HG03558 (cell line): ENCODE measurements around the gene LRP1.

Experiments used
- ATAC-seq: cut with Tn5 transposase; IDR thresholded peaks from one replicate; pipeline ENCODE4 v1.9.1; 2021; ENCODE audit warnings: moderate number of reproducible peaks; ENCODE audit not compliant: unreplicated experiment; ENCODE audit errors: extremely low read depth

Gene LRP1

GRCh38 chr12:57240066-57240921 is 112.0 kb downstream of the LRP1 start:
- no peak for ATAC-seq

GRCh38 chr12:57240926-57241401 is 112.7 kb downstream of the LRP1 start:
- no peak for ATAC-seq

- ATAC-seq: no peak
Observed at GRCh38 chr12:57241402-57242310, 113.4 kb downstream of the LRP1 start.

GRCh38 chr12:57242329-57242690 is 114.0 kb downstream of the LRP1 start:
- no peak for ATAC-seq

- peak; percentile 32 for ATAC-seq
Observed at GRCh38 chr12:57242691-57243454, 114.6 kb downstream of the LRP1 start.

- no peak for ATAC-seq
Observed at GRCh38 chr12:57243521-57244311, 115.4 kb downstream of the LRP1 start.

GRCh38 chr12:57244312-57244696 is 116.0 kb downstream of the LRP1 start:
- ATAC-seq: no peak

GRCh38 chr12:57247041-57247440 is 118.8 kb downstream of the LRP1 start:
- no peak for ATAC-seq

- no peak for ATAC-seq
Observed at GRCh38 chr12:57248934-57249742, 120.9 kb downstream of the LRP1 start.

GRCh38 chr12:57250541-57250940 is 122.3 kb downstream of the LRP1 start:
- no peak for ATAC-seq

- no peak for ATAC-seq
Observed at GRCh38 chr12:57250956-57251355, 122.7 kb downstream of the LRP1 start, which contains the start of gene STAC3. STAC3 (minus strand) TSS chr12:57251187; CDS start chr12:57249636, 1,551 bp downstream.

GRCh38 chr12:57254506-57255280 is 126.4 kb downstream of the LRP1 start:
- ATAC-seq: no peak

- no peak for ATAC-seq
Observed at GRCh38 chr12:57255916-57256315, 127.6 kb downstream of the LRP1 start.

GRCh38 chr12:57258977-57259970 is 131.0 kb downstream of the LRP1 start:
- no peak for ATAC-seq

GRCh38 chr12:57260366-57260765 is 132.1 kb downstream of the LRP1 start:
- no peak for ATAC-seq

- no peak for ATAC-seq
Observed at GRCh38 chr12:57261428-57261865, 133.2 kb downstream of the LRP1 start.
